Measurements from ENCODE around the gene DNAJC18. TPM values are rescaled to one million over a fixed set of nuclear protein-coding genes. Genes with fewer than 3 reads are reported as not detected.
A peak's percentile ranks its signal among the peaks of the same experiment; 100 is the strongest.
"Not testable (repeated sequence)": the region's sequence is repeated elsewhere in the genome, so short reads cannot be mapped to it uniquely, and the experiment has no call there.

The DNAJC18 gene
- polyA plus RNA-seq, 3 donors: 1.0 to 5.6 (median 4.0) TPM

- H3K27ac ChIP-seq (ENCODE audit: low read depth, low read length): no peak overlapping the region
- WGBS, 3 donors: 68 to 82% (median 79%) methylated on average over 17 of the region's 17 CpGs
These were observed 28.1 kb downstream of the DNAJC18 start for GRCh38 chr5:139410993-139411828.

GRCh38 chr5:139410121-139410992 is 29.0 kb downstream of the DNAJC18 start:
- no peak overlapping the region for H3K27ac ChIP-seq (ENCODE audit: low read depth, low read length)

GRCh38 chr5:139409116-139409515 is 30.2 kb downstream of the DNAJC18 start:
- not testable (repeated sequence) for H3K27ac ChIP-seq (ENCODE audit: low read depth, low read length)

More at GRCh38 chr5:139410121-139410992, 29.0 kb downstream of the DNAJC18 start:
- 74 to 78% (median 77%) methylated on average over 6 of the region's 6 CpGs for WGBS, 3 donors

GRCh38 chr5:139408191-139408590 is 31.1 kb downstream of the DNAJC18 start:
- WGBS, 3 donors: 95 to 96% (median 95%) methylated on average over 7 of the region's 7 CpGs
- H3K27ac ChIP-seq (ENCODE audit: low read depth, low read length): no peak overlapping the region

More at GRCh38 chr5:139409116-139409515, 30.2 kb downstream of the DNAJC18 start:
- 85 to 94% (median 89%) methylated on average over 5 of the region's 5 CpGs for WGBS, 3 donors

- no peak overlapping the region for H3K27ac ChIP-seq (ENCODE audit: low read depth, low read length)
These were observed 31.8 kb downstream of the DNAJC18 start for GRCh38 chr5:139407517-139407916.

- WGBS, 3 donors: 79 to 84% (median 82%) methylated on average over 2 of the region's 2 CpGs
- H3K27ac ChIP-seq (ENCODE audit: low read depth, low read length): no peak overlapping the region
These were observed 32.4 kb downstream of the DNAJC18 start for GRCh38 chr5:139406963-139407362.

- 58 to 66% (median 62%) methylated on average over 5 of the region's 5 CpGs for WGBS, 3 donors
- no peak overlapping the region for H3K27ac ChIP-seq (ENCODE audit: low read depth, low read length)
These were observed 34.9 kb downstream of the DNAJC18 start for GRCh38 chr5:139404484-139404840.

- peak within 1 kb of the TSS; percentile 38 for H3K27ac ChIP-seq (ENCODE audit: low read depth, low read length)
- WGBS, 3 donors: 0 to 1% (median 1%) methylated on average over 41 of the region's 41 CpGs
These were observed 35.4 kb downstream of the DNAJC18 start, which contains the start of gene SPATA24 for GRCh38 chr5:139403787-139404483. TSS of gene SPATA24 (minus strand) at chr5:139404089. CDS start at chr5:139404060, 29 bp downstream.

GRCh38 chr5:139403418-139403786 is 35.9 kb downstream of the DNAJC18 start:
- no peak overlapping the region for H3K27ac ChIP-seq (ENCODE audit: low read depth, low read length)
- WGBS, 3 donors: 20 to 24% (median 21%) methylated on average over 7 of the region's 7 CpGs

- WGBS, 3 donors: 69 to 76% (median 74%) methylated on average over 7 of the region's 7 CpGs
- no peak overlapping the region for H3K27ac ChIP-seq (ENCODE audit: low read depth, low read length)
These were observed 36.7 kb downstream of the DNAJC18 start for GRCh38 chr5:139402561-139403158.

- 91 to 96% (median 95%) methylated on average over 10 of the region's 10 CpGs for WGBS, 3 donors
These were observed 37.8 kb downstream of the DNAJC18 start for GRCh38 chr5:139401546-139401945.

GRCh38 chr5:139399501-139400121 is 39.7 kb downstream of the DNAJC18 start:
- H3K27ac ChIP-seq (ENCODE audit: low read depth, low read length): no peak overlapping the region
- 83 to 87% (median 85%) methylated on average over 6 of the region's 6 CpGs for WGBS, 3 donors

More at GRCh38 chr5:139401546-139401945, 37.8 kb downstream of the DNAJC18 start:
- H3K27ac ChIP-seq (ENCODE audit: low read depth, low read length): no peak overlapping the region

GRCh38 chr5:139397921-139398320 is 41.4 kb downstream of the DNAJC18 start:
- 50 to 59% (median 51%) methylated on average over 6 of the region's 6 CpGs for WGBS, 3 donors
- no peak overlapping the region for H3K27ac ChIP-seq (ENCODE audit: low read depth, low read length)

- no peak overlapping the region for H3K27ac ChIP-seq (ENCODE audit: low read depth, low read length)
These were observed 42.6 kb downstream of the DNAJC18 start for GRCh38 chr5:139396691-139397090.

GRCh38 chr5:139395844-139396640 is 43.3 kb downstream of the DNAJC18 start:
- WGBS, 3 donors: 79 to 85% (median 82%) methylated on average over 8 of the region's 8 CpGs
- H3K27ac ChIP-seq (ENCODE audit: low read depth, low read length): no peak overlapping the region

More at GRCh38 chr5:139396691-139397090, 42.6 kb downstream of the DNAJC18 start:
- 85 to 95% (median 87%) methylated on average over 8 of the region's 8 CpGs for WGBS, 3 donors

GRCh38 chr5:139394654-139395566 is 44.4 kb downstream of the DNAJC18 start, which contains the start of gene PROB1:
TSS of gene PROB1 (minus strand) at chr5:139395104. CDS start at chr5:139395081, 23 bp downstream.
- WGBS, 3 donors: 17 to 44% (median 40%) methylated on average over 66 to 76 of the region's 76 CpGs
- no peak within 1 kb of the TSS for H3K27ac ChIP-seq (ENCODE audit: low read depth, low read length)

Data from adipose tissue (tissue), 3 donors.